Activated CD4-positive, alpha-beta T cell treated with anti-CD3 and anti-CD28 coated beads, Interleukin-2, amount 50 U/mL, for 16 hours (primary cell): Measurements from ENCODE around the gene SECTM1.

Source experiments
- DNase-seq: peaks from one replicate; pipeline ENCODE4 v3.0.0-alpha.2; 2020

The SECTM1 gene

GRCh38 chr17:82297714-82298537, 35.6 kb downstream of the SECTM1 start:
- DNase-seq: peak; percentile 95

- DNase-seq: peak; percentile 92
Observed at GRCh38 chr17:82297280-82297713, 36.3 kb downstream of the SECTM1 start.

DNA sequence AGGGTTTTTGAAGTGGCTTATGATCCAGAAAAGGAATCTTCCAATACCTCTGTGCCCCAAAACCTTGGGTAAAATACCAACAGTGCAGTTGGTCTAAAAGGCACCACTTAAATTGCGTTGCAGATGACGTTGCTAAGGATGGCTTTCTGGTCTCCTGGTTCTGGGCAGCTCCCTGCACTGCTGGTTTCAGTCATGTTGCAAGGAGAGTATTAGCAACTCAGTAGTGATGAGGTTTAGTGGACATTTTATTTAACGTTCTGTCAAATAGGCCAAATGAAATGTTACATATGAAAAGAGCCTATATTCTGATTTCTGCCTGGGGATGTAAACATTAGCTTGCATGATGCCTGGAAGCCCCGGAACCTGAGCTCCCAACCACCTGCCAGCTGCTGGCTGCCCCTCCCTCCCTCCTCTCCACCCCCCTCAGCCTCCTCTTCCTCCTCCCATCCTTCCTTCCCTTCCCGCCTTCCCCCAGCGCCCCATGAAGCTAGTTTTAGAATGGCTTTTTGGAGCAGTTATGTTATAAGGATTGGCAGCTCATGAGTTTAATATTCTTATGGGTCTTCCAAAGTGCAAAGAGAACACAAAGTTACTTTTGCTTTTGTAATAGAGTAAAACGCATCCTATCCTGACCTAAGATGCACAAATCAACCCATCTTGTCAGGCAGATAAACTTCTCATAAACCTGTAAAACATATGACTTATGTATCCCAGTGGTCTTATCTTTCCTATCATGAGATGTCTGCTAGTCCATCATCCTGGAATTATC, 36.9 kb downstream of the SECTM1 start:
- DNase-seq: no peak

- no peak for DNase-seq
Observed at GRCh38 chr17:82295472-82295814, 38.1 kb downstream of the SECTM1 start.

DNA sequence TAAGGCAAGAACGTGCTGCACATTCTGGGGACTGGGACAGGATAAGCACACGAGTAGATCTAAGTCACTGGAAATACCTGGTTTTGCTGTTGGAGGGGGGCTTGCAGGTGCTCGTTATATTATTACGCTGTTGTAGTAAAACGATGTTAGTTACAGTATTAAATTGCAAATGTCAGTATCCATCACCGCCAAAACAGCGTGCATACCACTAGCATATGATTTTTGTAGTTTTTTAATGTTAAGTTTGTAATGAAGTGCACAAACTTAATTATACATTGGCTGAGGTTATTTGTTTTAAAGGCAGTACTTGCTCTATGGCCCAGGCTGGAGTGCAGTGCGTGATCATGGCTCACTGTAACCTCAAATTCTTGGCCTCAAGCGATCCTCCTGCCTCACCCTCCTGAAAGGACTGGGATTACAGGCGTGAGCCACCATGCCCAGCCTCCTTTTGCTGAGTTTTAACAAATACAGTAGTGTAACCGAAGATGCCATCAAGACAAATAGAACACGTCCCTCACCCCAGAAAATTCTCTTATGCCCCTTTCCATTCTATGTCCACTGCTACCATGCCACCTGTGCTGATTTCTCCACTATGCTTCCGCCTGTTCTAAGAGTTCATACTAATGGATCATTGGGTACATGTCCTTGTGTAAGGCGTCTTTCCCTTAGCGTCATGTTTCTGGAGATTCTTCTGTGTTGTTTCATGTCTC, 39.3 kb downstream of the SECTM1 start:
- DNase-seq: no peak

- DNase-seq: peak; percentile 98
Observed at GRCh38 chr17:82292251-82293154, 41.1 kb downstream of the SECTM1 start.

- no peak for DNase-seq
Observed at GRCh38 chr17:82291582-82292250, 41.9 kb downstream of the SECTM1 start.

- no peak for DNase-seq
Observed at GRCh38 chr17:82287868-82288801, 45.4 kb downstream of the SECTM1 start.

GRCh38 chr17:82287013-82287867, 46.3 kb downstream of the SECTM1 start:
- DNase-seq: no peak

GRCh38 chr17:82285141-82285540, 48.4 kb downstream of the SECTM1 start:
- no peak for DNase-seq

DNA sequence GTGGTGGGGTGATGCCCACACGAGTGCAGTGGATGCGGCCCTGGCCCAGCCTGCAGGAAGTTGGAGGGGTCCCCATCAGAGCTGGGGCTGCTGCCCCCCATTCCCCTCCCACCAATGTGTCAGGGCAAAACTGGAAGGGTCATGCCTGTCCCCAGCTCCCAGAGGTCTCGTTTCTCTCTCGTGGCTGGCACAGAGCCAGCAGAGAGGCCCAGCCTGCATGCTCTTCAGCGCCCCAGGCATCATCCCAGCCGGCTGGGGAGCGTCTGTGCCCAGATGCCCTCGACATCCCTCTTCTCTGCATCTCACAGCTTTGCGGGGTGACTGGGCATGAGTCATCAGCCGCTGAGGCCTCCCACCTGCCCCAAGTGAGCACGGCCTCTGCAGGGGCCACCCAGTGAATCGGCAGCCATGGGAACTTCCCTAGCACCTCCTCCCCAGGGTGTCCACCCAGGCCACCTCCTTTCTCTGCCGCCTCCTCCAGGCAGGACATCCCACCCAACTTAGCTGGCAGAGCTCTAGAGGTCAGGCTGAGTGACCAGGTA, 50.3 kb downstream of the SECTM1 start:
- peak; percentile 41 for DNase-seq

DNA sequence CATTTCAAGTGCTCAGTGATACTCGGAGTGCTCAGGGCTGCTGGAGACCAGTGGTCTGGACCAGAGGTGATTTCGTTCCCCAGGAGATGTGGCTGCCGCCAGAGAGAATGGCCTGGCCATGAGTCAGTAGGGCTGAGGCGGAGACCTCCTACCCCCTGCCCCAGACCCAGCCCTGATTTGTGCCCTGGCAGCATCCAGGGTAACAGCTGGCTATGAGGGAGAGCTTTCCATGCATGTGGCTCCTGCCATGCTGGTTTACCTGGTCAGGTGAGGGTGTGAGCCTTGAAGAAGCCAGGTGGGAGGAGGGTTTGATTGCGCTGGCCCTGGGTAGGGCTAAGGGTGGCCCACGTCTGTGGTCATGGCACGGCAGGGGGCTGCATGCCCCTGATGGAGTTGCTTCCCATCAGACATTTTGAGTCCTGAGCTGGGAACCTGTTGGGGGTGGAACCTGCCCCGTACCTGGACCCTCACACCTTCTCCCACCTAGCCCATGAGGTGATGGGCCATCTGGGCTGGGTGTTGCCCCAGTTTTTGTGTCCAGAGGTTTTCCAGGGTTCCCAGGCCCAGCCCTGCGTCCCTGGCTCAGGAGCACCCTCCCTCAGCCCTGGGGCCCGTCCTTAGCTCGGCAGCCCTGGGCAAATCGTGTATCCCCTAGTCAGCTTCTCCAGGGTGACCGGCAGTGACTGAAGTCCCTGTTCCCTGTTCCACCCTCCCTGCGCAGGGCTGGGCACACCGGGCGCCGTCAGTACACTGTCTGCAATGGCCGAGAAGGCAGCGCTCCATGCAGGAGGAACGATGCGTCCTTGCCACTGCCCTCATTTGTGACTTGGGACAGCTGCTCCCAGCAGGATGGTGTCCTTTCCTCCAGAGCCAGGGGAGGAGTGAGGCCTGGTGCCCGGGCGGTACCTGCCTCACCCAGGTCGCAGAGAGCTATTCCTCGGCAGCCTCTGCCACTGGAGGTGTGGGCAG, 51.0 kb downstream of the SECTM1 start:
- no peak for DNase-seq

DNA sequence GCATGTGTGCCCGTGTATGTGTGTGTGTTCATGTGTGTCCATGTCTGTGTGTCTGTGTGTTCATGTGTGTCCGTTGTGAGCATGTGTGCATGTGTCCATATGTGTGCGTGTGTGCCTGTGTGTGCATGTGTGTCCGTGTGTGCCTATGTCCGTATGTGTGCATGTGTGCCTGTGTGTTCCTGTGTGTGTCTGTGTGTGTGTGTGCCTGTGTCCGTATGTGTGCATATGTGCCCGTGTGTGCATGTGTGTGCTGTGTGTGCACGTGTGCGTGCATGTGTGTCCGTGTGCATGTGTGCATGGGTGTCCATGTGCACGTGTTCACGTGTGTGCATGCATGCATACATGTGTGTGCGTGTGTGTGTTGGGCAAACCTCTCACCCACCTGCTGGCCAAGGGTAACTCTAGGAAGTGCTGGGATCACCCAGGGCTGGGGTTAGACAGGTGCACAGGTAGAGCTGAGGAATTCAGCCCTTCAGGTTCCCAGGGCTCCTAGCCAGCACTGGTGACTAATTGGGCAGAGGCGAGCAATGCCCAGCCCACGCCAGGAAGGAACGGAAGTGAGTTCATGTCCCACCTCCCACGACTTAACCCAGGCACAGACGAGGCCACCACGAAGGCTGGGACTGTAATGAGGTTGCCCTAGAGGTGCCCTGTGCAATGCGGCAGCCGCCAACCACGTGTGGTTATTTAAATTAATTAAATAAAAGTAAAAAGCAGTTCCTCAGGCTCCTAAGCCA, 51.9 kb downstream of the SECTM1 start:
- no peak for DNase-seq

- no peak for DNase-seq
Observed at GRCh38 chr17:82281076-82281475, 52.5 kb downstream of the SECTM1 start.

DNA sequence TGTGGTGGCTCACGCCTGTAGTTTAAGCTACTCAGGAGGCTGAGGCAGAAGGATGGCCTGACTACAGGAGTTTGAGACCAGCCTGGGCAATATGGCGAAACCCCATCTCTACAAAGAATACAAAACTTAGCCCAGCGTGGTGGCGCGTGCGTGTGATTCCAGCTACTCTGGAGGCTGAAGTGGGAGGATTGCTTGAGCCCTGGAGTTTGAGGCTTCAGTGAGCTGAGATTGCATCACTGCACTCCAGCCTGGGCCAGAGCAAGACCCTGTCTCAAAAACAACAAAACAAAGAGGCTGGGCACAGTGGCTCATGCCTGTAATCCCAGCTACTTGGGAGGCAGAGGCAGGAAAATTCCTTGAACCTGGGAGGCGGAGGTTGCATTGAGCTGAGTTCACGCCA, 53.0 kb downstream of the SECTM1 start:
- DNase-seq: no peak

DNA sequence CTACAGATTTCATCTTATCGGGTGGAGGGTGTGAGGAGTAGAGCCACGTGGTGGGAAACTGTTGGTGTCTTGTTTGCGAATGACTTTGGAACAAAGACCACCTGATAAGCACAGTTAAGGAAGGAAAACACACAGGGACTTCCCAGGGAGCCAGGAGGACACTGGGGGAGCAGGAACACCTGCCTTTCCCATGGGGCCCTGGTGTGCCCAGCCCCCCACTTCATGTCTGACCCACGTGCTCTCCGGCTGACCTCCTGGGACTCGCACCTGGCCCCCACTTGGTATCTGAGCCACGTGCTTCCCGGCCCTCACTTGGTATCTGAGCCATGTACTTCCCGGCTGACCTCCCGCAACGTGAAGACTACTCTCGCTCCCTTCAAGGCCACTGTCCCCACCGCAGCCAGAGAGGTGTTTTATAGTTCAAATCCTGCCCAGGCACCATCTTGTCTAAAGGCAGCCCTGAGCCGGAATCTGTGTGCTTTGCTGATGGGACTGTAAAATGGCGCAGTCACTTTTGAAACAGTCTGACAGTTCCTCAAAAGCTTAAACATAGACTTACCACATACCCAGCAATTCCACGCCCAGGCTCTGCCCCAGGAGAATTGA, 54.7 kb downstream of the SECTM1 start:
- DNase-seq: no peak

DNA sequence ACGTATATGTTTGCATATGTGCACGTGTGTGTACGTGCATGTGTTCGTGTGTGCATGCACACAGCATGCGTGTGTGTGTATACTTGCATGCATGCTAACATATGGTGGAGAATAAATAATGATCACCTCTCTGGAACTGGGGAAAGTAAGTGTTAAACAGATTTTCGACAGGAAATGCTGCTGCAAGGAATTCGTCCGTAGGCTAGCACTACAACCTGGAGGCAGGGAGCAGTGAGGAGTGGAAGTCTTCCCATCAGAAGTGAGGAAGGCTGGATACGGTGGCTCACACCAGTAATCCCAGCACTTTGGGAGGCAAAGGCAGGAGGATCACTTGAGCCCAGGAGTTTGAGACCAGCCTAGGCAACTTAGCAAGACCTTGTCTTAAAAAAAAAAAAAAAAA, 55.3 kb downstream of the SECTM1 start:
- no peak for DNase-seq
